ENCODE measurements around the gene LAMA2. TPM values are rescaled to one million over a fixed set of nuclear protein-coding genes. Genes with fewer than 3 reads are reported as not detected.

The LAMA2 gene
- total and polyA plus RNA-seq, 2 experiments from 2014 or later, result 0.91 to 6.4 TPM

DNA sequence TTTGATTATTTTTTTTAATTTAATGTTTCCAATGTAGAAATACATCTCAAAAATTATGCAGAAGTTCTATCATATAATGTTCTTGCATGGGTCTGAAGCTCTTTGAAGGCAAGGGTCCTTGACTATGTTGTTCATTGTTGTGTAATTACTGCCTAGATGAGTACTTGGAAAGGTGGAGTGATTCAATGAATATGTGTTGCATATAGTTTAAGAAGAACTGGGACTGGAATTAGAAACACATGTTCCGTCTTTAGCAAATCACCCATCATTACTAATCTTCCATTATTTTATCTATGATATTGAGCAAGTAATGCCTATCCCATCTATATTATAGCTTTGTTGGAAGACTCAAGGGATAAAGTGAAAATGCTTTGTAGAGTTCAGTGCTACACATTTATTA is 147.3 kb downstream of the LAMA2 start (continued):
- TF ChIP-seq, protein P1, sequence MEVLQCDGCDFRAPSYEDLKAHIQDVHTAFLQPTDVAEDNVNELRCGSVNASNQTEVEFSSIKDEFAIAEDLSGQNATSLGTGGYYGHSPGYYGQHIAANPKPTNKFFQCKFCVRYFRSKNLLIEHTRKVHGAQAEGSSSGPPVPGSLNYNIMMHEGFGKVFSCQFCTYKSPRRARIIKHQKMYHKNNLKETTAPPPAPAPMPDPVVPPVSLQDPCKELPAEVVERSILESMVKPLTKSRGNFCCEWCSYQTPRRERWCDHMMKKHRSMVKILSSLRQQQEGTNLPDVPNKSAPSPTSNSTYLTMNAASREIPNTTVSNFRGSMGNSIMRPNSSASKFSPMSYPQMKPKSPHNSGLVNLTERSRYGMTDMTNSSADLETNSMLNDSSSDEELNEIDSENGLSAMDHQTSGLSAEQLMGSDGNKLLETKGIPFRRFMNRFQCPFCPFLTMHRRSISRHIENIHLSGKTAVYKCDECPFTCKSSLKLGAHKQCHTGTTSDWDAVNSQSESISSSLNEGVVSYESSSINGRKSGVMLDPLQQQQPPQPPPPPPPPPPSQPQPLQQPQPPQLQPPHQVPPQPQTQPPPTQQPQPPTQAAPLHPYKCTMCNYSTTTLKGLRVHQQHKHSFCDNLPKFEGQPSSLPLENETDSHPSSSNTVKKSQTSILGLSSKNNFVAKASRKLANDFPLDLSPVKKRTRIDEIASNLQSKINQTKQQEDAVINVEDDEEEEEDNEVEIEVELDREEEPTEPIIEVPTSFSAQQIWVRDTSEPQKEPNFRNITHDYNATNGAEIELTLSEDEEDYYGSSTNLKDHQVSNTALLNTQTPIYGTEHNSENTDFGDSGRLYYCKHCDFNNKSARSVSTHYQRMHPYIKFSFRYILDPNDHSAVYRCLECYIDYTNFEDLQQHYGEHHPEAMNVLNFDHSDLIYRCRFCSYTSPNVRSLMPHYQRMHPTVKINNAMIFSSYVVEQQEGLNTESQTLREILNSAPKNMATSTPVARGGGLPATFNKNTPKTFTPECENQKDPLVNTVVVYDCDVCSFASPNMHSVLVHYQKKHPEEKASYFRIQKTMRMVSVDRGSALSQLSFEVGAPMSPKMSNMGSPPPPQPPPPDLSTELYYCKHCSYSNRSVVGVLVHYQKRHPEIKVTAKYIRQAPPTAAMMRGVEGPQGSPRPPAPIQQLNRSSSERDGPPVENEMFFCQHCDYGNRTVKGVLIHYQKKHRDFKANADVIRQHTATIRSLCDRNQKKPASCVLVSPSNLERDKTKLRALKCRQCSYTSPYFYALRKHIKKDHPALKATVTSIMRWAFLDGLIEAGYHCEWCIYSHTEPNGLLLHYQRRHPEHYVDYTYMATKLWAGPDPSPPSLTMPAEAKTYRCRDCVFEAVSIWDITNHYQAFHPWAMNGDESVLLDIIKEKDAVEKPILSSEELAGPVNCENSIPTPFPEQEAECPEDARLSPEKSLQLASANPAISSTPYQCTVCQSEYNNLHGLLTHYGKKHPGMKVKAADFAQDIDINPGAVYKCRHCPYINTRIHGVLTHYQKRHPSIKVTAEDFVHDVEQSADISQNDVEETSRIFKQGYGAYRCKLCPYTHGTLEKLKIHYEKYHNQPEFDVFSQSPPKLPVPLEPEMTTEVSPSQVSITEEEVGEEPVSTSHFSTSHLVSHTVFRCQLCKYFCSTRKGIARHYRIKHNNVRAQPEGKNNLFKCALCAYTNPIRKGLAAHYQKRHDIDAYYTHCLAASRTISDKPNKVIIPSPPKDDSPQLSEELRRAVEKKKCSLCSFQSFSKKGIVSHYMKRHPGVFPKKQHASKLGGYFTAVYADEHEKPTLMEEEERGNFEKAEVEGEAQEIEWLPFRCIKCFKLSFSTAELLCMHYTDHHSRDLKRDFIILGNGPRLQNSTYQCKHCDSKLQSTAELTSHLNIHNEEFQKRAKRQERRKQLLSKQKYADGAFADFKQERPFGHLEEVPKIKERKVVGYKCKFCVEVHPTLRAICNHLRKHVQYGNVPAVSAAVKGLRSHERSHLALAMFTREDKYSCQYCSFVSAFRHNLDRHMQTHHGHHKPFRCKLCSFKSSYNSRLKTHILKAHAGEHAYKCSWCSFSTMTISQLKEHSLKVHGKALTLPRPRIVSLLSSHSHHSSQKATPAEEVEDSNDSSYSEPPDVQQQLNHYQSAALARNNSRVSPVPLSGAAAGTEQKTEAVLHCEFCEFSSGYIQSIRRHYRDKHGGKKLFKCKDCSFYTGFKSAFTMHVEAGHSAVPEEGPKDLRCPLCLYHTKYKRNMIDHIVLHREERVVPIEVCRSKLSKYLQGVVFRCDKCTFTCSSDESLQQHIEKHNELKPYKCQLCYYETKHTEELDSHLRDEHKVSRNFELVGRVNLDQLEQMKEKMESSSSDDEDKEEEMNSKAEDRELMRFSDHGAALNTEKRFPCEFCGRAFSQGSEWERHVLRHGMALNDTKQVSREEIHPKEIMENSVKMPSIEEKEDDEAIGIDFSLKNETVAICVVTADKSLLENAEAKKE (CRISPR knock-in tag; IDR thresholded peaks at IDR 0.05), result no peak

DNA sequence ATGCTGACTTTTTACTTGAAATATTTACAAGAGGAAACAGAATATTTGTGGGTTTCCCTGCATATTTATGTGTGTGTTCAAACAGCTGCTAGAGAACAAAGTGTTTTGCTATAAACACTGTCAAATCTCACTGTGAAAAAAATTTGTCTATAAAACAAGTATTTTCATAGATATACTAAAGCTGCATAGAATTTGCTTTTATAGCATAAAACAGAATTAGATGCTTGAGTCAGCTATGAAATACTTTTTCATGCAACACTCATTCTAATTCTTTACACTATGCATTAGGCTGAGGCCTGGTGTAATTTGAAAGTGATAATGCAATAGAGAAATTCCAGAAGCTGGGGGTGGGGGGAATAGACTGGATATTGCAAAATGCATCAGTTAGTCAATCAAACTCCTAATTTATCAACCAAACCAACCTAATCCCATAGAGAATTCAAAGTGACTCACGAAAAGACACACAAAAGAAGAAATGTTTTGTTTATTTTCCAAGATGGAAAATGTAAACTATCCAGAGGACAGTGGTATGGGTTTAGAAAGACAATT is 148.2 kb downstream of the LAMA2 start:
- H3F3A ChIP-seq (replicated peaks; ENCODE audit: low read depth), result no peaks in the 10 kb centered on the region
- no peak overlapping the region for H2AFZ ChIP-seq
- H3K36me3 Mint-ChIP-seq (ENCODE audit: low read depth), result no peaks in the 10 kb centered on the region
- peaks cover 7% of the 10 kb centered on the region for H3K4me1 Mint-ChIP-seq
- peaks cover 4% of the 10 kb centered on the region; the same call in 1 of the 2 replicates for H3K4me1 ChIP-seq (ENCODE audit: insufficient read depth)
- H3K4me2 ChIP-seq, result no peak overlapping the region
- no peak overlapping the region for H3K4me3 ChIP-seq
- peaks cover 37% of the 10 kb centered on the region for H3K27me3 ChIP-seq (ENCODE audit: insufficient read depth)
- H4K20me1 ChIP-seq (replicated peaks; ENCODE audit: insufficient read depth), result no peaks in the 10 kb centered on the region
- H3K27me3 Mint-ChIP-seq (ENCODE audit: insufficient read depth, low read depth, poor library complexity), result peaks cover 9% of the 10 kb centered on the region
- DNase-seq (ENCODE audit: low spot score), result no peak
- H3K36me3 ChIP-seq (ENCODE audit: insufficient read depth), result no peaks in the 10 kb centered on the region
- no peak for ATAC-seq
- H3K4me3 Mint-ChIP-seq, result no peak overlapping the region
- H3K79me2 ChIP-seq (replicated peaks; ENCODE audit: insufficient read depth), result no peaks in the 10 kb centered on the region
- H3K9me3 Mint-ChIP-seq, result no peaks in the 10 kb centered on the region
- H3K27ac ChIP-seq (ENCODE audit: low read depth), result no peak overlapping the region
- no peaks in the 10 kb centered on the region for H3K9me2 ChIP-seq (ENCODE audit: insufficient read depth)
- H3K27ac Mint-ChIP-seq, result no peak overlapping the region
- no peak for TF ChIP-seq EZH2 (IDR thresholded peaks at IDR 0.05; ENCODE audit: low read depth, unreplicated experiment)
- TF ChIP-seq, protein P2, sequence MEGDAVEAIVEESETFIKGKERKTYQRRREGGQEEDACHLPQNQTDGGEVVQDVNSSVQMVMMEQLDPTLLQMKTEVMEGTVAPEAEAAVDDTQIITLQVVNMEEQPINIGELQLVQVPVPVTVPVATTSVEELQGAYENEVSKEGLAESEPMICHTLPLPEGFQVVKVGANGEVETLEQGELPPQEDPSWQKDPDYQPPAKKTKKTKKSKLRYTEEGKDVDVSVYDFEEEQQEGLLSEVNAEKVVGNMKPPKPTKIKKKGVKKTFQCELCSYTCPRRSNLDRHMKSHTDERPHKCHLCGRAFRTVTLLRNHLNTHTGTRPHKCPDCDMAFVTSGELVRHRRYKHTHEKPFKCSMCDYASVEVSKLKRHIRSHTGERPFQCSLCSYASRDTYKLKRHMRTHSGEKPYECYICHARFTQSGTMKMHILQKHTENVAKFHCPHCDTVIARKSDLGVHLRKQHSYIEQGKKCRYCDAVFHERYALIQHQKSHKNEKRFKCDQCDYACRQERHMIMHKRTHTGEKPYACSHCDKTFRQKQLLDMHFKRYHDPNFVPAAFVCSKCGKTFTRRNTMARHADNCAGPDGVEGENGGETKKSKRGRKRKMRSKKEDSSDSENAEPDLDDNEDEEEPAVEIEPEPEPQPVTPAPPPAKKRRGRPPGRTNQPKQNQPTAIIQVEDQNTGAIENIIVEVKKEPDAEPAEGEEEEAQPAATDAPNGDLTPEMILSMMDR (conservative IDR thresholded peaks at IDR 0.05; ENCODE audit: low read depth in 2 of 2), result no peak
- TF ChIP-seq, protein P1 (CRISPR knock-in tag; IDR thresholded peaks at IDR 0.05), result no peak
- no peak for TF ChIP-seq ZNF114 (CRISPR knock-in tag; IDR thresholded peaks at IDR 0.05)
- no peak for TF ChIP-seq ZNF331 (CRISPR knock-in tag; IDR thresholded peaks at IDR 0.05; ENCODE audit: low read depth)
- TF ChIP-seq EZH2phosphoT487 (IDR thresholded peaks at IDR 0.05; ENCODE audit: unreplicated experiment), result no peak
